ENCODE measurements around the gene TMEM91.

DNA sequence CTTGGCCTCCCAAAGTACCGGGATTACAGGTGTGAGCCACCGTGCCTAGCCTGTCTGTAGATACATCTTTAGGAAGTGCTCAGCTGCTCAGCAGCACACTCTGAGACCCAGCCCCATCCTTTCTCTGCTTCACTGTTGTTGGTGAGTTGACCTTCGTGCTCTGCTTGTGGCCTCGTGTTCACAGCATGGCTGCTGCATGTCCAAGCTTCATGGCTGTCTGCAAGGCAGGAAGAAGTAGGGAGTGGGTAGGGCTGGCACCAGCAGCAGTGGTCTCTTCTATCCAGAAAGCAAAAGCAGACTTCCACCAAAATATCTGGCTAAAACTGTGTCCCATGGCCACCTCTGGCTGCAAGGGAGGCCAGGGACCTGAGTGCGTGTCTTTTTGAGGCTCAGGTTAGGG, 36.6 kb downstream of the TMEM91 start:
- TF ChIP-seq SP2 (IDR thresholded peaks at IDR 0.05; ENCODE audit: extremely low read depth, low read depth, low read length, poor library complexity, severe bottlenecking) (no peak), MAX (CRISPR knock-in tag; IDR thresholded peaks at IDR 0.05) (no peak), SNRNP70 (optimal IDR thresholded peaks at IDR 0.05; ENCODE audit: low read depth, low read length) (no peak), ZNF217 (CRISPR knock-in tag; IDR thresholded peaks at IDR 0.05) (no peak), ELK1 (CRISPR knock-in tag; IDR thresholded peaks at IDR 0.05) (no peak), CREM (IDR thresholded peaks at IDR 0.05; ENCODE audit: low read depth) (no peak)

Measured in K562 (cell line).